WTC11 (cell line): ENCODE data around the gene KNSTRN. TPM values are rescaled to one million over a fixed set of nuclear protein-coding genes. Genes with fewer than 3 reads are reported as not detected.

ENCODE experiments used
- ATAC-seq: fragments of 200-7000 bp; cut with Tn5 transposase; 2 replicates; pipeline ENCODE4 v1.10.0; 2021; ENCODE audit warnings: mild to moderate bottlenecking, moderate library complexity
- CTCF ChIA-PET: fragments of 300-600 bp; sonication (Branson Sonifier 250); formaldehyde crosslinking; loops from one replicate; lab custom pipeline; 2021; ENCODE audit warnings: antibody characterized with exemption; lab: Charles Lee
- POLR2A ChIA-PET: fragments of 350-600 bp; sonication (Branson Sonifier 250); formaldehyde crosslinking; loops from one replicate; lab custom pipeline; 2021; ENCODE audit warnings: antibody characterized with exemption; lab: Charles Lee
- DNase-seq: peaks from one replicate; pipeline ENCODE4 v3.0.0; 2021; ENCODE audit warnings: low spot score
- H3K27ac Mint-ChIP-seq: 2 replicates; pipeline ENCODE4 v1.8.0; 2021; ENCODE audit warnings: mixed read lengths
- H3K27me3 Mint-ChIP-seq: 2 replicates; pipeline ENCODE4 v1.8.0; 2021; ENCODE audit warnings: low read depth, mild to moderate bottlenecking, moderate library complexity, mixed read lengths
- H3K36me3 Mint-ChIP-seq: 2 replicates; pipeline ENCODE4 v1.8.0; 2021; ENCODE audit warnings: mixed read lengths
- H3K4me1 Mint-ChIP-seq: 2 replicates; pipeline ENCODE4 v1.8.0; 2022; ENCODE audit warnings: mixed read lengths
- H3K4me3 Mint-ChIP-seq: 2 replicates; pipeline ENCODE4 v1.8.0; 2021; ENCODE audit warnings: mild to moderate bottlenecking, moderate library complexity, mixed read lengths
- H3K9me3 Mint-ChIP-seq: 2 replicates; pipeline ENCODE4 v1.8.0; 2021; ENCODE audit warnings: mixed read lengths
- ATF1 ChIP-seq: sonication (generic); formaldehyde crosslinking; IDR thresholded peaks from 2 replicates; pipeline ENCODE4 v1.8.1; 2023; ENCODE audit warnings: mild to moderate bottlenecking, moderate library complexity, missing genetic modification reagents
- ATF3 ChIP-seq: sonication (generic); formaldehyde crosslinking; conservative IDR thresholded peaks from 2 replicates; pipeline ENCODE4 v1.8.1; 2022; ENCODE audit warnings: mild to moderate bottlenecking, missing genetic modification reagents
- CBFB ChIP-seq: sonication (generic); formaldehyde crosslinking; IDR thresholded peaks from 2 replicates; pipeline ENCODE4 v1.8.1; 2022; ENCODE audit warnings: mild to moderate bottlenecking, low read depth, missing genetic modification reagents
- CREM ChIP-seq: sonication (generic); formaldehyde crosslinking; IDR thresholded peaks from 2 replicates; pipeline ENCODE4 v1.8.1; 2022; ENCODE audit warnings: mild to moderate bottlenecking, missing genetic modification reagents, moderate library complexity
- E2F1 ChIP-seq: sonication (generic); formaldehyde crosslinking; IDR thresholded peaks from 2 replicates; pipeline ENCODE4 v1.8.0; 2022; ENCODE audit warnings: mild to moderate bottlenecking, missing genetic modification reagents
- ELF4 ChIP-seq: sonication (generic); formaldehyde crosslinking; IDR thresholded peaks from 2 replicates; pipeline ENCODE4 v1.8.1; 2022; ENCODE audit warnings: low read depth, mild to moderate bottlenecking, moderate library complexity, missing genetic modification reagents
- ETV6 ChIP-seq: sonication (generic); formaldehyde crosslinking; IDR thresholded peaks from 2 replicates; pipeline ENCODE4 v1.8.1; 2022; ENCODE audit warnings: mild to moderate bottlenecking, missing genetic modification reagents
- FOXK1 ChIP-seq: sonication (generic); formaldehyde crosslinking; IDR thresholded peaks from 2 replicates; pipeline ENCODE4 v1.8.0; 2022; ENCODE audit warnings: mild to moderate bottlenecking, moderate library complexity, missing genetic modification reagents
- HMGA2 ChIP-seq: fragments of 250-450 bp; sonication (Bioruptor Pico); IDR thresholded peaks from 2 replicates; pipeline ENCODE4 v1.4.0; 2021; ENCODE audit warnings: mild to moderate bottlenecking, moderate library complexity
- IRF1 ChIP-seq: sonication (generic); formaldehyde crosslinking; IDR thresholded peaks from 2 replicates; pipeline ENCODE4 v1.8.0; 2023; ENCODE audit warnings: missing genetic modification reagents
- MLX ChIP-seq: sonication (generic); formaldehyde crosslinking; IDR thresholded peaks from 2 replicates; pipeline ENCODE4 v1.8.1; 2023; ENCODE audit warnings: mild to moderate bottlenecking, missing genetic modification reagents, moderate library complexity
- MXD4 ChIP-seq: fragments of 250-450 bp; sonication (Bioruptor Pico); IDR thresholded peaks from 2 replicates; pipeline ENCODE4 v1.8.0; 2021; ENCODE audit warnings: mild to moderate bottlenecking, moderate library complexity, borderline replicate concordance
- NR2C2 ChIP-seq: sonication (generic); formaldehyde crosslinking; IDR thresholded peaks from 2 replicates; pipeline ENCODE4 v1.8.0; 2022; ENCODE audit warnings: mild to moderate bottlenecking, missing genetic modification reagents
- NR3C1 ChIP-seq: sonication (generic); formaldehyde crosslinking; conservative IDR thresholded peaks from 2 replicates; pipeline ENCODE4 v1.8.1; 2023; ENCODE audit warnings: low read depth, mild to moderate bottlenecking, missing genetic modification reagents
- PRDM15 ChIP-seq: sonication (generic); formaldehyde crosslinking; IDR thresholded peaks from 2 replicates; pipeline ENCODE4 v1.8.0; 2022; ENCODE audit warnings: missing genetic modification reagents
- PREB ChIP-seq: sonication (generic); formaldehyde crosslinking; IDR thresholded peaks from 2 replicates; pipeline ENCODE4 v1.8.1; 2022; ENCODE audit warnings: mild to moderate bottlenecking, missing genetic modification reagents, moderate library complexity, borderline replicate concordance
- TEAD4 ChIP-seq: sonication (generic); formaldehyde crosslinking; IDR thresholded peaks from 2 replicates; pipeline ENCODE4 v1.8.0; 2022; ENCODE audit warnings: mild to moderate bottlenecking, missing genetic modification reagents
- ZBTB43 ChIP-seq: sonication (generic); formaldehyde crosslinking; IDR thresholded peaks from 2 replicates; pipeline ENCODE4 v1.8.1; 2023; ENCODE audit warnings: mild to moderate bottlenecking, missing genetic modification reagents
- ZNF512 ChIP-seq: sonication (generic); formaldehyde crosslinking; IDR thresholded peaks from 2 replicates; pipeline ENCODE4 v1.8.1; 2022; ENCODE audit warnings: missing genetic modification reagents, borderline replicate concordance
- ZNF671 ChIP-seq: fragments of 250-450 bp; sonication (Bioruptor Pico); IDR thresholded peaks from 2 replicates; pipeline ENCODE4 v1.8.0; 2021; ENCODE audit warnings: mild to moderate bottlenecking
- total RNA-seq: library from RNA; stranded (reverse); gene quantifications from 3 replicates; pipeline ENCODE4 v1.2.3, GENCODE V29; 2021

The KNSTRN gene
- total RNA-seq, 1 experiment from 2014 or later = 73.4 TPM

- DNase-seq = no peak
- Mint-ChIP-seq H3K36me3 (no peaks in the 10 kb centered on the region), H3K9me3 (no peaks in the 10 kb centered on the region), H3K4me3 (no peak overlapping the region), H3K27ac (no peak overlapping the region)
- POLR2A ChIA-PET = no interaction called here
- TF ChIP-seq MLX (CRISPR knock-in tag) (no peak), ZNF512 (CRISPR knock-in tag) (no peak)
- TF ChIP-seq, all 79 proteins: peak for 0
- peaks cover 22% of the 10 kb centered on the region for H3K4me1 Mint-ChIP-seq
- ATAC-seq = no peak
- H3K27me3 Mint-ChIP-seq = peaks cover 2% of the 10 kb centered on the region
- CTCF ChIA-PET = interaction anchor here (0.7 kb wide), 1 partner anchor 29 kb away, joined by 3 read pairs; no protein-coding TSS in a partner anchor
Observed at GRCh38 chr15:40427188-40427587, 44.7 kb downstream of the KNSTRN start.

- H3K36me3 Mint-ChIP-seq = no peaks in the 10 kb centered on the region
- H3K4me3 Mint-ChIP-seq = no peak overlapping the region
- no peak overlapping the region for H3K27ac Mint-ChIP-seq
- peaks cover 12% of the 10 kb centered on the region for H3K27me3 Mint-ChIP-seq
- ChIA-PET CTCF (interaction anchor here (0.7 to 2.4 kb wide), 2 partner anchors 28 to 91 kb away, joined by 3 to 12 read pairs; no protein-coding TSS in a partner anchor), POLR2A (no interaction called here)
- H3K9me3 Mint-ChIP-seq = no peaks in the 10 kb centered on the region
- H3K4me1 Mint-ChIP-seq = peaks cover 22% of the 10 kb centered on the region
- TF ChIP-seq CREM (CRISPR knock-in tag) (no peak), PRDM15 (CRISPR knock-in tag) (no peak), MXD4 (CRISPR knock-in tag) (no peak), ZNF671 (no peak), ZBTB43 (CRISPR knock-in tag) (no peak), E2F1 (CRISPR knock-in tag) (no peak), ELF4 (CRISPR knock-in tag) (no peak), NR3C1 (CRISPR knock-in tag) (no peak), ETV6 (CRISPR knock-in tag) (no peak), CBFB (CRISPR knock-in tag) (no peak), TEAD4 (no peak), ATF1 (CRISPR knock-in tag) (no peak), IRF1 (CRISPR knock-in tag) (no peak), HMGA2 (CRISPR knock-in tag) (no peak), NR2C2 (CRISPR knock-in tag) (no peak), PREB (CRISPR knock-in tag) (no peak), ATF3 (CRISPR knock-in tag) (no peak), FOXK1 (CRISPR knock-in tag) (no peak)
- TF ChIP-seq, all 79 proteins: peak for 0
- DNase-seq (no peak), ATAC-seq (no peak)
Observed at GRCh38 chr15:40428185-40428584, 45.7 kb downstream of the KNSTRN start.
